PC-9 (cell line): ENCODE measurements around the gene BAIAP2. TPM values are rescaled to one million over a fixed set of nuclear protein-coding genes. Genes with fewer than 3 reads are reported as not detected.

Experiments used
- BruUV-seq: library from RNA; stranded (reverse); fragments of 400-500 nt; replicated peaks from 2 replicates; lab custom pipeline; 2021; lab: Mats Ljungman, UMichigan
- CTCF ChIA-PET: fragments of 300-600 bp; sonication (Branson Sonifier 250); formaldehyde crosslinking; loops from one replicate; lab custom pipeline; 2022; ENCODE audit warnings: antibody characterized with exemption; lab: Charles Lee
- POLR2A ChIA-PET: fragments of 300-600 bp; sonication (Branson Sonifier 250); formaldehyde crosslinking; loops from one replicate; lab custom pipeline; 2022; ENCODE audit warnings: antibody characterized with exemption; ENCODE audit not compliant: unreplicated experiment; lab: Charles Lee
- DNase-seq, 2 experiments: peaks; one replicate each; pipeline versions ENCODE4 v3.0.0 to v3.0.0-alpha.2; 2015 to 2022; ENCODE audit warnings: mixed read lengths in 1 of 2
- H2AFZ ChIP-seq: fragments of 200-600 bp; sonication (generic); 2 replicates; pipeline ENCODE4 v1.8.1; 2017; ENCODE audit warnings: antibody characterized with exemption
- H3F3A ChIP-seq: fragments of 200-600 bp; sonication (generic); 2 replicates; pipeline ENCODE4 v1.8.1; 2017; ENCODE audit warnings: antibody characterized with exemption, mild to moderate bottlenecking, low read depth; ENCODE audit not compliant: insufficient read depth
- H3K27ac ChIP-seq: fragments of 200-600 bp; sonication (generic); 2 replicates; pipeline ENCODE4 v1.6.1; 2016; ENCODE audit warnings: mixed run types
- H3K27me3 ChIP-seq: fragments of 200-600 bp; sonication (generic); 2 replicates; pipeline ENCODE4 v1.6.1; 2016; ENCODE audit warnings: low read depth, mixed run types; ENCODE audit not compliant: insufficient read depth
- H3K36me3 ChIP-seq: fragments of 200-600 bp; sonication (generic); 2 replicates; pipeline ENCODE4 v1.6.1; 2016; ENCODE audit warnings: low read depth, mixed run types
- H3K4me1 ChIP-seq: fragments of 200-600 bp; sonication (generic); replicated peaks from 2 replicates; pipeline ENCODE4 v1.6.1; 2016; ENCODE audit warnings: mixed run types; ENCODE audit not compliant: insufficient read depth
- H3K4me2 ChIP-seq: fragments of 200-600 bp; sonication (generic); 2 replicates; pipeline ENCODE4 v1.6.1; 2017; ENCODE audit warnings: mixed run types
- H3K4me3 ChIP-seq: fragments of 200-600 bp; sonication (generic); 2 replicates; pipeline ENCODE4 v1.6.1; 2016; ENCODE audit warnings: mixed run types
- H3K79me2 ChIP-seq: fragments of 200-600 bp; sonication (generic); 2 replicates; pipeline ENCODE4 v1.6.1; 2017; ENCODE audit warnings: low read depth, mixed run types
- H3K9me2 ChIP-seq: fragments of 200-600 bp; sonication (generic); 2 replicates; pipeline ENCODE4 v1.8.1; 2017; ENCODE audit warnings: mild to moderate bottlenecking; ENCODE audit not compliant: insufficient read depth
- H3K9me3 ChIP-seq: fragments of 200-600 bp; sonication (generic); 2 replicates; pipeline ENCODE4 v1.8.1; 2016; ENCODE audit warnings: low read depth; ENCODE audit not compliant: insufficient read depth
- H4K20me1 ChIP-seq: fragments of 200-600 bp; sonication (generic); 2 replicates; pipeline ENCODE4 v1.8.1; 2017; ENCODE audit not compliant: insufficient read depth
- EZH2 ChIP-seq: fragments of 200-600 bp; sonication (generic); IDR thresholded peaks from 2 replicates; pipeline ENCODE4 v1.8.0; 2017; ENCODE audit warnings: antibody characterized with exemption, low read depth
- intact Hi-C: fragments of 100-400 bp; cut with micrococcal nuclease; formaldehyde crosslinking; loops from one replicate; pipeline ENCODE4 v1.10.0; 2022; ENCODE audit not compliant: unreplicated experiment
- total RNA-seq: library from RNA; stranded (reverse); gene quantifications from 2 replicates; pipeline ENCODE4 v1.2.3, GENCODE V29; 2021
- TF ChIP-seq, protein P1 (sequence below): fragments of 200-600 bp; sonication (generic); conservative IDR thresholded peaks from 2 replicates; pipeline ENCODE4 v1.6.1; 2017; ENCODE audit warnings: mixed run types, antibody characterized with exemption, mild to moderate bottlenecking, moderate library complexity

Gene BAIAP2
- total RNA-seq, 1 experiment from 2014 or later = 125 TPM

GRCh38 chr17:81083125-81083765 lies 48.3 kb downstream of the BAIAP2 start:
- Histone ChIP-seq H3K27ac (no peak overlapping the region), H2AFZ (no peak overlapping the region)
- intact Hi-C loops = no loop called here

DNA sequence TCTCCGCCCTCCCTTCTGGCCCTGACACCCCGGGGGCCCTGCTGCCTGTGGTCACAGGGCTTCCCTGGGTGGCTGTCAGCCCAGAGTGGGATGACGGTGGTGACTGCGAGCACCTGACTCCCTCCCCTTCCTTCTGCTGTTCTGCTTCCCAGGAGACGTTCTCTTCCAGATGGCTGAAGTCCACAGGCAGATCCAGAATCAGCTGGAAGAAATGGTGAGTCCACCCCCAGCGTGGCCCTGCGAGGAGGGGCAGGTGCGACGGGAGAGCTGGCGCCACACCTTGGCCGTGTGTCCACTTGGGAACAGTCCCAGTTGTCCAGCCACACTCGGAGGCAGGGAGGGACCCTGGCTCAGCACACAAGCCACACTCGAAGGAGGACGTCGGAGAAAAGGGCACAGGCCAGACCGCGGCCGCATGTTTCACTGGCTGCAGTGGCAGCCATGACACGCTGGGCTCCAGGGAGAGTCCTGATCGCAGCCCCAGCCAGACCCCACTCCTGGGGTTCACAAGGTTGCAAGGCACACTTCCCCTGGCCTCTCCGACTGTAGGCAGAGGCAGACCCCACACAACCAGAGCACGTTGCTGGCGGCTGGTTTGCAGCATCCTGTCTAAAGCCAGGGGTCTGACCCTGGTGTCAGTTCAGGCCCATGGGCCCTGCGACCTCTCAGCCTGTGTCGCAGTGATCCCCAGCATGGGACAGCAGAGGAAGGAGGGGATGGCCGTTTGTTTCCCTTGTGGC lies 49.9 kb downstream of the BAIAP2 start:
- H3K4me2 ChIP-seq = no peak overlapping the region
- H3K9me2 ChIP-seq = no peaks in the 10 kb centered on the region
- intact Hi-C loops = no loop called here
- H2AFZ ChIP-seq = no peak overlapping the region
- CTCF ChIA-PET = no interaction called here
- H3K4me3 ChIP-seq = no peak overlapping the region
- H3K27me3 ChIP-seq = no peaks in the 10 kb centered on the region
- no peak overlapping the region for H3K27ac ChIP-seq
- no peaks in the 10 kb centered on the region for H3K9me3 ChIP-seq
- no peaks in the 10 kb centered on the region for H3K79me2 ChIP-seq
- DNase-seq = no peak
- H3K36me3 ChIP-seq = no peaks in the 10 kb centered on the region
- no peak for TF ChIP-seq EZH2
- TF ChIP-seq, protein P1, sequence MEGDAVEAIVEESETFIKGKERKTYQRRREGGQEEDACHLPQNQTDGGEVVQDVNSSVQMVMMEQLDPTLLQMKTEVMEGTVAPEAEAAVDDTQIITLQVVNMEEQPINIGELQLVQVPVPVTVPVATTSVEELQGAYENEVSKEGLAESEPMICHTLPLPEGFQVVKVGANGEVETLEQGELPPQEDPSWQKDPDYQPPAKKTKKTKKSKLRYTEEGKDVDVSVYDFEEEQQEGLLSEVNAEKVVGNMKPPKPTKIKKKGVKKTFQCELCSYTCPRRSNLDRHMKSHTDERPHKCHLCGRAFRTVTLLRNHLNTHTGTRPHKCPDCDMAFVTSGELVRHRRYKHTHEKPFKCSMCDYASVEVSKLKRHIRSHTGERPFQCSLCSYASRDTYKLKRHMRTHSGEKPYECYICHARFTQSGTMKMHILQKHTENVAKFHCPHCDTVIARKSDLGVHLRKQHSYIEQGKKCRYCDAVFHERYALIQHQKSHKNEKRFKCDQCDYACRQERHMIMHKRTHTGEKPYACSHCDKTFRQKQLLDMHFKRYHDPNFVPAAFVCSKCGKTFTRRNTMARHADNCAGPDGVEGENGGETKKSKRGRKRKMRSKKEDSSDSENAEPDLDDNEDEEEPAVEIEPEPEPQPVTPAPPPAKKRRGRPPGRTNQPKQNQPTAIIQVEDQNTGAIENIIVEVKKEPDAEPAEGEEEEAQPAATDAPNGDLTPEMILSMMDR = no peak
- H3K4me1 ChIP-seq = no peaks in the 10 kb centered on the region
- no peaks in the 10 kb centered on the region for H4K20me1 ChIP-seq
- H3F3A ChIP-seq = no peaks in the 10 kb centered on the region
- POLR2A ChIA-PET = no interaction called here
- no TSS peak for BruUV-seq

More at GRCh38 chr17:81083125-81083765, 48.3 kb downstream of the BAIAP2 start:
- Histone ChIP-seq H3K27me3 (no peaks in the 10 kb centered on the region), H3K9me3 (no peaks in the 10 kb centered on the region), H3K4me3 (no peak overlapping the region), H3K9me2 (no peaks in the 10 kb centered on the region), H3K36me3 (no peaks in the 10 kb centered on the region), H4K20me1 (no peaks in the 10 kb centered on the region), H3K4me1 (no peaks in the 10 kb centered on the region), H3K79me2 (no peaks in the 10 kb centered on the region), H3K4me2 (no peak overlapping the region), H3F3A (no peaks in the 10 kb centered on the region)
- TF ChIP-seq, protein P1 = no peak
- no peak for TF ChIP-seq EZH2
- POLR2A ChIA-PET = interaction anchor here (0.5 kb wide), 1 partner anchor 1550 kb away, joined by 32 read pairs; no protein-coding TSS in a partner anchor
- CTCF ChIA-PET = no interaction called here
- DNase-seq = no peak
- no TSS peak for BruUV-seq

DNA sequence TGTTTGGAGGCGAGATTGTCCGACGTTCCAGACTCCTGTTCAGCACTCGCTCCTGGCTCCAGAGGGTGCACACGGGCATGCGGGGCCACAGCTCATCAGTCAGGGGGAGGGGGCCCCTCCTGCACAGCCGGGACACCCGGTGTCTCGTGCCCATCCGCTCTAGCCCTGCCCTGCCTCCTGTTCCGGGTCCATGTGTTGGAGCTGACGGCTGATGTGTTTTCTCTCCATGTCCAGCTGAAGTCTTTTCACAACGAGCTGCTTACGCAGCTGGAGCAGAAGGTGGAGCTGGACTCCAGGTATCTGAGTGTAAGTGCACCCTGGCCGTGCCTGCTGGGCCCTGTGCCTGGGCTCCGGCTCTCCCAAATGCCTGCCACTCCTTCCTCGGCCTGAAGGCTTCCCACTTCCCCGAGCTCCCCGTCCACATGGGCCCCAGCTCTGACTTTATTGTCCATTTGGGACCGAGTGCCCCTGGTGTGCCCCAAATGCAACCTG lies 50.5 kb downstream of the BAIAP2 start:
- intact Hi-C loops = no loop called here
- Histone ChIP-seq H3K27me3 (no peaks in the 10 kb centered on the region), H3K4me1 (no peaks in the 10 kb centered on the region), H3K9me2 (no peaks in the 10 kb centered on the region), H3K79me2 (no peaks in the 10 kb centered on the region), H3K4me3 (no peak overlapping the region), H4K20me1 (no peaks in the 10 kb centered on the region), H3K9me3 (no peaks in the 10 kb centered on the region), H3K27ac (no peak overlapping the region), H2AFZ (no peak overlapping the region), H3K36me3 (no peaks in the 10 kb centered on the region), H3K4me2 (no peak overlapping the region), H3F3A (no peaks in the 10 kb centered on the region)
- no peak for DNase-seq
- ChIA-PET CTCF (interaction anchor here (0.5 kb wide), 1 partner anchor 73 kb away, joined by 3 read pairs; no protein-coding TSS in a partner anchor), POLR2A (no interaction called here)
- BruUV-seq = no TSS peak
- TF ChIP-seq, protein P1 = no peak
- TF ChIP-seq EZH2 = no peak
